PC-3 (cell line): ENCODE results near the gene B4GALNT3.

Source experiments
- CTCF ChIP-seq: fragments of 300-600 bp; sonication (generic); conservative IDR thresholded peaks from 2 replicates; pipeline ENCODE4 v1.5.1; 2017; ENCODE audit warnings: antibody characterized with exemption, low read depth, mild to moderate bottlenecking, low read length
- EZH2 ChIP-seq: fragments of 300-600 bp; sonication (generic); IDR thresholded peaks from one replicate; pipeline ENCODE4 v1.6.1; 2017; ENCODE audit warnings: antibody characterized with exemption, mild to moderate bottlenecking, low read length; ENCODE audit not compliant: unreplicated experiment
- EZH2phosphoT487 ChIP-seq: fragments of 300-600 bp; sonication (generic); IDR thresholded peaks from 2 replicates; pipeline ENCODE4 v1.6.1; 2018; ENCODE audit warnings: mild to moderate bottlenecking, antibody characterized with exemption, low read length, borderline replicate concordance

- TF ChIP-seq CTCF: no peak
- no peak for TF ChIP-seq EZH2phosphoT487
- TF ChIP-seq EZH2: no peak
Observed at GRCh38 chr12:449203-449602, 10.5 kb upstream of the B4GALNT3 start.
